Dedifferentiated amniotic fluid mesenchymal stem cell (primary cell): Measurements from ENCODE around the gene ZNF3.

Experiments
- DNase-seq: peaks from one replicate; pipeline ENCODE4 v3.0.0-alpha.2; 2016; ENCODE audit errors: extremely low spot score

ZNF3 gene

GRCh38 chr7:100109521-100110163, 28.1 kb upstream of the ZNF3 start:
- no peak for DNase-seq

GRCh38 chr7:100107890-100108289, 26.4 kb upstream of the ZNF3 start:
- no peak for DNase-seq

- DNase-seq: no peak
These were observed 25.7 kb upstream of the ZNF3 start for GRCh38 chr7:100107125-100107737.

GRCh38 chr7:100106633-100107032, 25.1 kb upstream of the ZNF3 start:
- no peak for DNase-seq

- DNase-seq: no peak
These were observed 24.0 kb upstream of the ZNF3 start for GRCh38 chr7:100105534-100105933.

GRCh38 chr7:100102950-100103840, 21.7 kb upstream of the ZNF3 start:
- no peak for DNase-seq

GRCh38 chr7:100101016-100101862, 19.7 kb upstream of the ZNF3 start, which contains the start of the genes AP4M1 and MCM7:
Gene AP4M1 (plus strand): TSS chr7:100101643. CDS start chr7:100101715, 72 bp downstream.
Gene MCM7 (minus strand): TSS chr7:100101397. CDS start chr7:100101294, 103 bp downstream.
- DNase-seq: peak; percentile 98

GRCh38 chr7:100100420-100101015, 19.0 kb upstream of the ZNF3 start:
- DNase-seq: peak; percentile 94

GRCh38 chr7:100099452-100099851, 17.9 kb upstream of the ZNF3 start:
- DNase-seq: no peak

- DNase-seq: no peak
These were observed 17.4 kb upstream of the ZNF3 start for GRCh38 chr7:100098913-100099312.

GRCh38 chr7:100095704-100096103, 14.2 kb upstream of the ZNF3 start:
- DNase-seq: no peak

- DNase-seq: no peak
These were observed 13.8 kb upstream of the ZNF3 start for GRCh38 chr7:100095289-100095688.

GRCh38 chr7:100093925-100094486, 12.5 kb upstream of the ZNF3 start:
- no peak for DNase-seq

- no peak for DNase-seq
These were observed 12.0 kb upstream of the ZNF3 start for GRCh38 chr7:100093498-100093897.

- no peak for DNase-seq
These were observed 11.5 kb upstream of the ZNF3 start for GRCh38 chr7:100093054-100093453.

GRCh38 chr7:100091411-100092181, 10.1 kb upstream of the ZNF3 start:
- DNase-seq: no peak

- no peak for DNase-seq
These were observed 9.2 kb upstream of the ZNF3 start for GRCh38 chr7:100090527-100091410.

- no peak for DNase-seq
These were observed 8.1 kb upstream of the ZNF3 start for GRCh38 chr7:100089458-100090196.
